ENCODE data around the gene YES1.

- TF ChIP-seq CTCF (IDR thresholded peaks at IDR 0.05) (no peak), EP300 (IDR thresholded peaks at IDR 0.05; ENCODE audit: low read depth) (no peak), POLR2A (IDR thresholded peaks at IDR 0.05) (no peak)
Observed at GRCh38 chr18:824179-824578, 12.1 kb upstream of the YES1 start.

All from transverse colon (tissue), 3 donors.